ENCODE results near the gene LAMA4. TPM values are rescaled to one million over a fixed set of nuclear protein-coding genes. Genes with fewer than 3 reads are reported as not detected.

Gene LAMA4
- total RNA-seq, 1 experiment from 2014 or later = 1.1 TPM

DNA sequence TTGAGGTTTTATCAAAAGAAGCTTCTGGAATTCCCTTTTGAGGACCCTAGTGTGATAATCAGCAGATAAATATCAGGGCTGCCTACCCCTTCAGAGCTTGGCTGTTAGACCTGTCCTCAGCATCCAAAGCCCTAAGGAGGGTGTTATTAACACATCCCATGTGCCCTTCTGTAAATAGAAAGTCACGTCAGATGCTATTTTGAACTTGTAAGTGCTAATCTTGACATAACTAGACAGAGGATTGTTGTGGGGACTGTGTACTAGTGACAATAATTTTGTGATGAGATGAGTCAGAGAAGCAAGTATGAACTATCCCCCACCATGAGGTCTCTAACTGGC, 4.9 kb upstream of the LAMA4 start:
- H3K4me1 ChIP-seq (ENCODE audit: insufficient read depth, low read length) = peaks cover 7% of the 10 kb centered on the region; the same call in 1 of the 2 replicates
- H2BK12ac ChIP-seq (ENCODE audit: insufficient read length, low read depth, low read length) = no peak overlapping the region
- H2AFZ ChIP-seq (ENCODE audit: low read length) = no peak overlapping the region
- no CpG with 5 or more reads among the region's 1 CpG for WGBS (ENCODE audit: extremely low coverage, insufficient read length, low lambda C conversion rate)
- no peak overlapping the region for H3K14ac ChIP-seq (ENCODE audit: insufficient read depth, low read length)
- H2BK20ac ChIP-seq (ENCODE audit: low read depth, low read length, poor library complexity, severe bottlenecking) = no peak overlapping the region
- H3K79me2 ChIP-seq (ENCODE audit: insufficient read depth, low read length) = no peaks in the 10 kb centered on the region
- TF ChIP-seq, protein P1, sequence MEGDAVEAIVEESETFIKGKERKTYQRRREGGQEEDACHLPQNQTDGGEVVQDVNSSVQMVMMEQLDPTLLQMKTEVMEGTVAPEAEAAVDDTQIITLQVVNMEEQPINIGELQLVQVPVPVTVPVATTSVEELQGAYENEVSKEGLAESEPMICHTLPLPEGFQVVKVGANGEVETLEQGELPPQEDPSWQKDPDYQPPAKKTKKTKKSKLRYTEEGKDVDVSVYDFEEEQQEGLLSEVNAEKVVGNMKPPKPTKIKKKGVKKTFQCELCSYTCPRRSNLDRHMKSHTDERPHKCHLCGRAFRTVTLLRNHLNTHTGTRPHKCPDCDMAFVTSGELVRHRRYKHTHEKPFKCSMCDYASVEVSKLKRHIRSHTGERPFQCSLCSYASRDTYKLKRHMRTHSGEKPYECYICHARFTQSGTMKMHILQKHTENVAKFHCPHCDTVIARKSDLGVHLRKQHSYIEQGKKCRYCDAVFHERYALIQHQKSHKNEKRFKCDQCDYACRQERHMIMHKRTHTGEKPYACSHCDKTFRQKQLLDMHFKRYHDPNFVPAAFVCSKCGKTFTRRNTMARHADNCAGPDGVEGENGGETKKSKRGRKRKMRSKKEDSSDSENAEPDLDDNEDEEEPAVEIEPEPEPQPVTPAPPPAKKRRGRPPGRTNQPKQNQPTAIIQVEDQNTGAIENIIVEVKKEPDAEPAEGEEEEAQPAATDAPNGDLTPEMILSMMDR (conservative IDR thresholded peaks at IDR 0.05) = no peak
- no peak overlapping the region for H4K91ac ChIP-seq (ENCODE audit: insufficient read length, low read depth, low read length)
- Mint-ChIP-seq H3K27me3 (ENCODE audit: low read depth) (peaks cover 16% of the 10 kb centered on the region), H3K4me3 (no peak overlapping the region), H3K27ac (no peak overlapping the region), H3K9me3 (no peaks in the 10 kb centered on the region), H3K36me3 (ENCODE audit: insufficient read depth in 1 of 3, low read depth in 3 of 3) (no peaks in the 10 kb centered on the region), H3K4me1 (peaks cover 8 to 11% of the 10 kb centered on the region in 2 experiments)
- no peak overlapping the region for H2BK120ac ChIP-seq (ENCODE audit: low read depth, low read length, poor library complexity, severe bottlenecking)
- H3K9ac ChIP-seq (ENCODE audit: extremely low read depth, insufficient read length, low read length) = no peak overlapping the region
- no peaks in the 10 kb centered on the region for H4K20me1 ChIP-seq (ENCODE audit: control insufficient read depth, insufficient read depth, insufficient read length)
- H2BK15ac ChIP-seq (ENCODE audit: low read depth, low read length) = no peak overlapping the region
- H3K23ac ChIP-seq (ENCODE audit: insufficient read length, low read depth, low read length) = no peak overlapping the region
- no peak overlapping the region for H4K8ac ChIP-seq (replicated peaks; ENCODE audit: insufficient read length, low read depth, low read length)
- no peaks in the 10 kb centered on the region; the same call in 1 of the 2 replicates for H3K27me3 ChIP-seq (ENCODE audit: insufficient read depth, low read length)
- H3K27ac ChIP-seq (ENCODE audit: insufficient read length, low read depth, low read length) = no peak overlapping the region
- no peak overlapping the region for H3K4ac ChIP-seq (ENCODE audit: low read depth, low read length)
- DNase-seq = no peak
- H2BK5ac ChIP-seq (ENCODE audit: insufficient read length, low read length) = no peak overlapping the region
- H3T11ph ChIP-seq (ENCODE audit: low read length) = no peak overlapping the region
- H3K23me2 ChIP-seq (ENCODE audit: insufficient read length, low read depth, low read length, poor library complexity, severe bottlenecking) = peaks cover 2% of the 10 kb centered on the region
- H3K79me1 ChIP-seq (ENCODE audit: insufficient read depth, low read depth, low read length, poor library complexity, severe bottlenecking) = no peaks in the 10 kb centered on the region
- H3K56ac ChIP-seq (ENCODE audit: insufficient read length, low read depth, low read length) = no peak overlapping the region
- no peak overlapping the region for H3K4me2 ChIP-seq (ENCODE audit: insufficient read depth, insufficient read length, low read length)
- no peak overlapping the region for H4K5ac ChIP-seq (ENCODE audit: insufficient read length, low read depth, low read length)
- no peak overlapping the region for H3K18ac ChIP-seq (ENCODE audit: insufficient read length, low read depth, low read length)
- H2AK5ac ChIP-seq (ENCODE audit: insufficient read length, low read length) = no peak overlapping the region
- H3K9me3 ChIP-seq (ENCODE audit: control insufficient read depth, low read depth, low read length) = no peaks in the 10 kb centered on the region
